HepG2 (cell line): ENCODE data around the gene LCA5. TPM values are rescaled to one million over a fixed set of nuclear protein-coding genes. Genes with fewer than 3 reads are reported as not detected.

Experiments used
- ETV5 ChIP-seq: IDR thresholded peaks from 2 replicates; pipeline ENCODE4 v1.6.1; 2018; ENCODE audit warnings: missing biosample characterization, missing genetic modification reagents, inconsistent platforms, borderline replicate concordance
- FOXA1 ChIP-seq, 2 experiments: fragments of 450-650 bp in 1 of 2; sonication (generic) in 1 of 2; formaldehyde crosslinking in 1 of 2; IDR thresholded peaks; 2 replicates each; pipeline versions ENCODE4 v1.4.0 to v1.6.1; 2016 to 2020; ENCODE audit warnings: missing genetic modification reagents in 1 of 2
- KAT8 ChIP-seq: IDR thresholded peaks from 2 replicates; pipeline ENCODE4 v1.6.1; 2016; ENCODE audit warnings: missing genetic modification reagents, missing compliant biosample characterization
- MTF2 ChIP-seq: sonication (generic); formaldehyde crosslinking; IDR thresholded peaks from 2 replicates; pipeline ENCODE4 v1.5.0; 2020; ENCODE audit warnings: missing genetic modification reagents, borderline replicate concordance
- NR2C2 ChIP-seq: sonication (generic); formaldehyde crosslinking; IDR thresholded peaks from 2 replicates; pipeline ENCODE4 v1.4.0; 2020; ENCODE audit warnings: missing genetic modification reagents, mild to moderate bottlenecking, moderate library complexity, borderline replicate concordance
- NR2F6 ChIP-seq, 2 experiments: IDR thresholded peaks; 2 replicates each; pipeline ENCODE4 v1.6.1; 2016; ENCODE audit warnings: antibody characterized with exemption in 1 of 2, mild to moderate bottlenecking in 1 of 2
- REPIN1 ChIP-seq: sonication (generic); formaldehyde crosslinking; IDR thresholded peaks from 2 replicates; pipeline ENCODE4 v1.8.0; 2022; ENCODE audit warnings: missing genetic modification reagents, low read depth, mild to moderate bottlenecking, borderline replicate concordance
- RFXANK ChIP-seq: IDR thresholded peaks from 2 replicates; pipeline ENCODE4 v1.6.1; 2016
- ZBTB3 ChIP-seq: sonication (generic); formaldehyde crosslinking; IDR thresholded peaks from 2 replicates; pipeline ENCODE4 v1.4.0; 2020; ENCODE audit warnings: low read depth, mild to moderate bottlenecking, moderate library complexity, missing genetic modification reagents, borderline replicate concordance
- ZBTB7A ChIP-seq: sonication (generic); formaldehyde crosslinking; IDR thresholded peaks from 2 replicates; pipeline ENCODE4 v1.8.0; 2022; ENCODE audit warnings: mild to moderate bottlenecking, missing genetic modification reagents
- ZFP41 ChIP-seq: sonication (generic); formaldehyde crosslinking; IDR thresholded peaks from 2 replicates; pipeline ENCODE4 v1.4.0; 2020; ENCODE audit warnings: mild to moderate bottlenecking, missing genetic modification reagents, borderline replicate concordance
- ZFP82 ChIP-seq: sonication (generic); formaldehyde crosslinking; IDR thresholded peaks from 2 replicates; pipeline ENCODE4 v1.5.1; 2020; ENCODE audit warnings: mild to moderate bottlenecking, missing genetic modification reagents, borderline replicate concordance
- ZNF282 ChIP-seq: fragments of 450-650 bp; IDR thresholded peaks from 2 replicates; pipeline ENCODE4 v1.6.1; 2018; ENCODE audit not compliant: partially characterized antibody
- ZNF30 ChIP-seq: sonication (generic); formaldehyde crosslinking; IDR thresholded peaks from 2 replicates; pipeline ENCODE4 v1.5.0; 2020; ENCODE audit warnings: mild to moderate bottlenecking, missing genetic modification reagents
- ZNF333 ChIP-seq: sonication (generic); formaldehyde crosslinking; IDR thresholded peaks from 2 replicates; pipeline ENCODE4 v1.4.0; 2020; ENCODE audit warnings: mild to moderate bottlenecking, missing genetic modification reagents, borderline replicate concordance
- ZNF34 ChIP-seq: sonication (generic); formaldehyde crosslinking; IDR thresholded peaks from 2 replicates; pipeline ENCODE4 v1.4.0; 2020; ENCODE audit warnings: mild to moderate bottlenecking, missing genetic modification reagents, borderline replicate concordance
- ZNF562 ChIP-seq: sonication (generic); formaldehyde crosslinking; IDR thresholded peaks from 2 replicates; pipeline ENCODE4 v1.8.0; 2022; ENCODE audit warnings: missing genetic modification reagents, borderline replicate concordance
- ZNF570 ChIP-seq: sonication (generic); formaldehyde crosslinking; IDR thresholded peaks from 2 replicates; pipeline ENCODE4 v1.4.0; 2020; ENCODE audit warnings: mild to moderate bottlenecking, missing genetic modification reagents, borderline replicate concordance
- ZUFSP ChIP-seq: sonication (generic); formaldehyde crosslinking; IDR thresholded peaks from 2 replicates; pipeline ENCODE4 v1.9.0; 2021; ENCODE audit warnings: missing genetic modification reagents, mild to moderate bottlenecking, borderline replicate concordance
- polyA plus RNA-seq, 8 experiments: library from polyadenylated mRNA; depleted of rRNA in 3 of 8; stranded (reverse) in 7 of 8; unstranded in 1 of 8; fragments of >200 nt; fragmentation: Illumina TruSeq in 4 of 8; extraction: Trizol in 4 of 8; gene quantifications; 2 replicates each; pipeline versions ENCODE4 v1.2.1 to v1.2.3, GENCODE V29; 2011 to 2016; ENCODE audit warnings: low read depth in 4 of 8, missing spikeins in 1 of 8, mixed read lengths in 1 of 8; ENCODE audit not compliant: insufficient read depth in 1 of 8
- total RNA-seq, 5 experiments: library from RNA; depleted of rRNA; stranded (reverse); fragments of >200 nt; fragmentation: Illumina TruSeq; extraction: Trizol; gene quantifications; 2 replicates each; pipeline ENCODE4 v1.2.3, GENCODE V29; 2016; ENCODE audit warnings: low read depth in 1 of 5
- TF ChIP-seq, protein P1 (sequence below): sonication (generic); formaldehyde crosslinking; IDR thresholded peaks from 2 replicates; pipeline ENCODE4 v1.4.0; 2020; ENCODE audit warnings: missing genetic modification reagents
- TF ChIP-seq, protein P2 (sequence below): sonication (generic); formaldehyde crosslinking; IDR thresholded peaks from 2 replicates; pipeline ENCODE4 v1.5.1; 2020; ENCODE audit warnings: mild to moderate bottlenecking, missing genetic modification reagents, moderate library complexity

Gene LCA5
- total and polyA plus RNA-seq, 2 of the 13 experiments (the other 11 are each of a cell fraction or from before 2014, with no cell fraction given) = 0.84 to 4.6 TPM

- no peak for TF ChIP-seq ZNF570 (CRISPR knock-in tag)
- TF ChIP-seq ETV5 (CRISPR knock-in tag) = peak; percentile 81; the same call in 1 of the 2 replicates
- TF ChIP-seq ZBTB3 (CRISPR knock-in tag) = peak; percentile 31; the same call in 1 of the 2 replicates
- TF ChIP-seq NR2F6 (IDR thresholded peaks at IDR 0.05) = peak; percentile 50; the same call in 1 of the 2 replicates
- TF ChIP-seq NR2F6 (CRISPR knock-in tag; IDR thresholded peaks at IDR 0.05) = peak; percentile 75; the same call in 1 of the 2 replicates
- TF ChIP-seq RFXANK = 0 out of 2 replicates have a peak, but pooled peaks have one; percentile 57
- TF ChIP-seq KAT8 (CRISPR knock-in tag) = peak; percentile 70
- TF ChIP-seq, protein P1, sequence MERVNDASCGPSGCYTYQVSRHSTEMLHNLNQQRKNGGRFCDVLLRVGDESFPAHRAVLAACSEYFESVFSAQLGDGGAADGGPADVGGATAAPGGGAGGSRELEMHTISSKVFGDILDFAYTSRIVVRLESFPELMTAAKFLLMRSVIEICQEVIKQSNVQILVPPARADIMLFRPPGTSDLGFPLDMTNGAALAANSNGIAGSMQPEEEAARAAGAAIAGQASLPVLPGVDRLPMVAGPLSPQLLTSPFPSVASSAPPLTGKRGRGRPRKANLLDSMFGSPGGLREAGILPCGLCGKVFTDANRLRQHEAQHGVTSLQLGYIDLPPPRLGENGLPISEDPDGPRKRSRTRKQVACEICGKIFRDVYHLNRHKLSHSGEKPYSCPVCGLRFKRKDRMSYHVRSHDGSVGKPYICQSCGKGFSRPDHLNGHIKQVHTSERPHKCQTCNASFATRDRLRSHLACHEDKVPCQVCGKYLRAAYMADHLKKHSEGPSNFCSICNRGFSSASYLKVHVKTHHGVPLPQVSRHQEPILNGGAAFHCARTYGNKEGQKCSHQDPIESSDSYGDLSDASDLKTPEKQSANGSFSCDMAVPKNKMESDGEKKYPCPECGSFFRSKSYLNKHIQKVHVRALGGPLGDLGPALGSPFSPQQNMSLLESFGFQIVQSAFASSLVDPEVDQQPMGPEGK (CRISPR knock-in tag) = peak; percentile 87
- TF ChIP-seq REPIN1 (CRISPR knock-in tag) = no peak
- no peak for TF ChIP-seq ZNF562 (CRISPR knock-in tag)
- TF ChIP-seq ZFP41 (CRISPR knock-in tag) = no peak
- no peak for TF ChIP-seq ZFP82 (CRISPR knock-in tag)
- TF ChIP-seq FOXA1 (IDR thresholded peaks at IDR 0.05) = no peak
- 0 out of 2 replicates have a peak, but pooled peaks have one; percentile 42 for TF ChIP-seq FOXA1 (CRISPR knock-in tag; IDR thresholded peaks at IDR 0.05)
- no peak for TF ChIP-seq ZNF333 (CRISPR knock-in tag)
- TF ChIP-seq ZNF282 = no peak
- TF ChIP-seq, protein P2, sequence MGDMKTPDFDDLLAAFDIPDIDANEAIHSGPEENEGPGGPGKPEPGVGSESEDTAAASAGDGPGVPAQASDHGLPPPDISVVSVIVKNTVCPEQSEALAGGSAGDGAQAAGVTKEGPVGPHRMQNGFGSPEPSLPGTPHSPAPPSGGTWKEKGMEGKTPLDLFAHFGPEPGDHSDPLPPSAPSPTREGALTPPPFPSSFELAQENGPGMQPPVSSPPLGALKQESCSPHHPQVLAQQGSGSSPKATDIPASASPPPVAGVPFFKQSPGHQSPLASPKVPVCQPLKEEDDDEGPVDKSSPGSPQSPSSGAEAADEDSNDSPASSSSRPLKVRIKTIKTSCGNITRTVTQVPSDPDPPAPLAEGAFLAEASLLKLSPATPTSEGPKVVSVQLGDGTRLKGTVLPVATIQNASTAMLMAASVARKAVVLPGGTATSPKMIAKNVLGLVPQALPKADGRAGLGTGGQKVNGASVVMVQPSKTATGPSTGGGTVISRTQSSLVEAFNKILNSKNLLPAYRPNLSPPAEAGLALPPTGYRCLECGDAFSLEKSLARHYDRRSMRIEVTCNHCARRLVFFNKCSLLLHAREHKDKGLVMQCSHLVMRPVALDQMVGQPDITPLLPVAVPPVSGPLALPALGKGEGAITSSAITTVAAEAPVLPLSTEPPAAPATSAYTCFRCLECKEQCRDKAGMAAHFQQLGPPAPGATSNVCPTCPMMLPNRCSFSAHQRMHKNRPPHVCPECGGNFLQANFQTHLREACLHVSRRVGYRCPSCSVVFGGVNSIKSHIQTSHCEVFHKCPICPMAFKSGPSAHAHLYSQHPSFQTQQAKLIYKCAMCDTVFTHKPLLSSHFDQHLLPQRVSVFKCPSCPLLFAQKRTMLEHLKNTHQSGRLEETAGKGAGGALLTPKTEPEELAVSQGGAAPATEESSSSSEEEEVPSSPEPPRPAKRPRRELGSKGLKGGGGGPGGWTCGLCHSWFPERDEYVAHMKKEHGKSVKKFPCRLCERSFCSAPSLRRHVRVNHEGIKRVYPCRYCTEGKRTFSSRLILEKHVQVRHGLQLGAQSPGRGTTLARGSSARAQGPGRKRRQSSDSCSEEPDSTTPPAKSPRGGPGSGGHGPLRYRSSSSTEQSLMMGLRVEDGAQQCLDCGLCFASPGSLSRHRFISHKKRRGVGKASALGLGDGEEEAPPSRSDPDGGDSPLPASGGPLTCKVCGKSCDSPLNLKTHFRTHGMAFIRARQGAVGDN (CRISPR knock-in tag) = peak; percentile 75
- no peak for TF ChIP-seq ZBTB7A (CRISPR knock-in tag)
- no peak for TF ChIP-seq ZNF34
- 0 out of 2 replicates have a peak, but pooled peaks have one; percentile 36 for TF ChIP-seq ZNF30
- no peak for TF ChIP-seq MTF2
- TF ChIP-seq ZUFSP (CRISPR knock-in tag) = no peak
- TF ChIP-seq NR2C2 (CRISPR knock-in tag) = peak; percentile 26; the same call in 1 of the 2 replicates
Observed at GRCh38 chr6:79525272-79526100, 11.7 kb downstream of the LCA5 start (continued).
